Gastroesophageal sphincter (tissue), 3 donors: Measurements from ENCODE around the gene ATP5MC3.

Experiments
- CTCF ChIP-seq, 4 experiments: fragments of 200-600 bp in 2 of 4; fragments of 450-650 bp in 2 of 4; sonication (generic) in 1 of 4; IDR thresholded peaks; one replicate each; pipeline ENCODE4 v1.5.1; 2017 to 2019; ENCODE audit warnings: antibody characterized with exemption in 4 of 4, mild to moderate bottlenecking in 2 of 4, moderate library complexity in 2 of 4
- POLR2A ChIP-seq, 2 donors: fragments of 450-650 bp; IDR thresholded peaks; one replicate each; pipeline ENCODE4 v1.6.1; 2017; ENCODE audit warnings: antibody characterized with exemption in 2 of 2, mild to moderate bottlenecking in 2 of 2, moderate library complexity in 1 of 2
- POLR2AphosphoS5 ChIP-seq: sonication (generic); formaldehyde crosslinking; IDR thresholded peaks from one replicate; pipeline ENCODE4 v1.6.1; 2017; ENCODE audit warnings: antibody characterized with exemption

- TF ChIP-seq CTCF (IDR thresholded peaks at IDR 0.05) (no peak), POLR2AphosphoS5 (no peak), POLR2A (IDR thresholded peaks at IDR 0.05) (no peak)
Measured at GRCh38 chr2:175140332-175140731, 41.2 kb downstream of the ATP5MC3 start.
